ENCODE results near the gene MT1HL1. TPM values are rescaled to one million over a fixed set of nuclear protein-coding genes. Genes with fewer than 3 reads are reported as not detected.

Gene MT1HL1
- total and polyA plus RNA-seq, 4 experiments from 2014 or later, result not detected

DNA sequence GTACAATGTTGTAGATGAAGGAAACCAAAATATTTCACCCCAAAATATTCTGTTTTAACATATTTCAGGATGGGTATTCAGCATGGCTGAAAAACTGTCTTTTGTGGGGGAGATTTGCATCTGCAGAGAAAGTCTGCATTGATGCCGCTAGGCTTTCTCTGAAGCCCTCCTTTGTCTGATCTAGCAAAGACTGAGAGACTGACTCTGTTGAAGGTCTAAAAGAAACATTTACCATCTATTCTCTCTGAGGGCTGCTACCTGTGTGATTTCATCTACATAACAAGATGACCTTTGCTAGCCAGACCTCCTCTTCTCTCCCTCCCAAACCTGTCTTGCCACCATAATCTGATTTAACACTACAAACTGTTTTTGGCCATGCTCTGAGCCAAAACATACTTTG is 12.4 kb upstream of the MT1HL1 start:
- Mint-ChIP-seq H3K4me3 (no peak overlapping the region), H3K27me3 (peaks cover 1 to 2% of the 10 kb centered on the region in 2 donors), H3K9me3 (peaks cover 0 to 2% (median 0%) of the 10 kb centered on the region in 8 donors), H3K36me3 (no peaks in the 10 kb centered on the region), H3K27ac (no peak overlapping the region), H3K4me1 (no peaks in the 10 kb centered on the region)
- no peaks in the 10 kb centered on the region for H3K4me1 ChIP-seq (ENCODE audit: insufficient read depth, low read length)
- no peaks in the 10 kb centered on the region for H3K36me3 ChIP-seq (ENCODE audit: insufficient read depth, low read length)
- no peaks in the 10 kb centered on the region for H3K9me3 ChIP-seq (ENCODE audit: control insufficient read depth in 1 of 2, low read length in 2 of 2)
- H3K4me3 ChIP-seq (ENCODE audit: low read length in 2 of 2), result no peak overlapping the region
- ChIA-PET CTCF (ENCODE audit: partially characterized antibody) (no interaction called here), POLR2A (ENCODE audit: partially characterized antibody) (no interaction called here)
- DNase-seq, result no peak
- intact Hi-C loops (cut with micrococcal nuclease), result no loop called here
- no peak overlapping the region for H3K27ac ChIP-seq (ENCODE audit: low read depth, low read length)
- H3K27me3 ChIP-seq (ENCODE audit: insufficient read depth, low read length), result no peaks in the 10 kb centered on the region

DNA sequence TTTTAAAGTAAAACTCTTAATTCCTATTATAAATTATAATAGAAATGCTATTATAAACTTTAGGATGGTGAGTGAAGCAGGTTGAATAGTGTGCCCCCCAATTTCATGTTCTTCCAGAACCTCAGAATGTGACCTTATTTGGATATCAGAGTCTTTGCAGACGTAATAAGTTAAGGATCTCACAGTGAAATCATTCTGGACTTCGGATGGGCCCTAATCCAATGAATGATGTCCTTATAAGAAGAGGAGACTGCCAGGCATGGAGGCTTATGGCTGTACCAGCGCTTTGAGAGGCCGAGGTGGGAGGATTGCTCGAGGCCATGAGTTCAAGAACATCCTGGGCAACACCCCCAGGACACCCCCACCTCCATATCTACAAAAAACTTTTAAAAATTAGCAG is 9.4 kb upstream of the MT1HL1 start:
- Mint-ChIP-seq H3K4me1 (no peaks in the 10 kb centered on the region), H3K4me3 (no peak overlapping the region), H3K27ac (no peak overlapping the region), H3K27me3 (peaks cover 1 to 2% of the 10 kb centered on the region in 2 donors), H3K9me3 (peaks cover 0 to 3% (median 0%) of the 10 kb centered on the region in 8 donors), H3K36me3 (no peaks in the 10 kb centered on the region)
- CTCF ChIA-PET (ENCODE audit: partially characterized antibody), result no interaction called here
- H3K9me3 ChIP-seq (ENCODE audit: control insufficient read depth in 1 of 2, low read length in 2 of 2), result no peaks in the 10 kb centered on the region
- no peaks in the 10 kb centered on the region for H3K4me1 ChIP-seq (ENCODE audit: insufficient read depth, low read length)
- H3K4me3 ChIP-seq (ENCODE audit: low read length in 2 of 2), result no peak overlapping the region
- H3K27me3 ChIP-seq (ENCODE audit: insufficient read depth, low read length), result no peaks in the 10 kb centered on the region
- POLR2A ChIA-PET (ENCODE audit: partially characterized antibody), result no interaction called here
- H3K36me3 ChIP-seq (ENCODE audit: insufficient read depth, low read length), result no peaks in the 10 kb centered on the region
- H3K27ac ChIP-seq (ENCODE audit: low read depth, low read length), result no peak overlapping the region
- no peak for DNase-seq
- intact Hi-C loops (cut with micrococcal nuclease), result no loop called here

GRCh38 chr1:237012788-237013383 is 8.6 kb upstream of the MT1HL1 start:
- ChIA-PET POLR2A (ENCODE audit: partially characterized antibody) (no interaction called here), CTCF (ENCODE audit: partially characterized antibody) (no interaction called here)
- no peak overlapping the region for H3K4me3 Mint-ChIP-seq
- H3K27me3 Mint-ChIP-seq, result peaks cover 1 to 4% of the 10 kb centered on the region in 2 donors
- DNase-seq, result no peak
- intact Hi-C loops (cut with micrococcal nuclease), result no loop called here
- Histone ChIP-seq H3K4me1 (ENCODE audit: insufficient read depth, low read length) (no peaks in the 10 kb centered on the region), H3K27ac (ENCODE audit: low read depth, low read length) (no peak overlapping the region), H3K4me3 (ENCODE audit: low read length in 2 of 2) (no peak overlapping the region), H3K9me3 (ENCODE audit: control insufficient read depth in 1 of 2, low read length in 2 of 2) (no peaks in the 10 kb centered on the region), H3K36me3 (ENCODE audit: insufficient read depth, low read length) (no peaks in the 10 kb centered on the region), H3K27me3 (ENCODE audit: insufficient read depth, low read length) (no peaks in the 10 kb centered on the region)
- no peaks in the 10 kb centered on the region for H3K4me1 Mint-ChIP-seq
- no peaks in the 10 kb centered on the region for H3K36me3 Mint-ChIP-seq
- H3K9me3 Mint-ChIP-seq, result peaks cover 0 to 3% (median 0%) of the 10 kb centered on the region in 8 donors
- H3K27ac Mint-ChIP-seq, result no peak overlapping the region

DNA sequence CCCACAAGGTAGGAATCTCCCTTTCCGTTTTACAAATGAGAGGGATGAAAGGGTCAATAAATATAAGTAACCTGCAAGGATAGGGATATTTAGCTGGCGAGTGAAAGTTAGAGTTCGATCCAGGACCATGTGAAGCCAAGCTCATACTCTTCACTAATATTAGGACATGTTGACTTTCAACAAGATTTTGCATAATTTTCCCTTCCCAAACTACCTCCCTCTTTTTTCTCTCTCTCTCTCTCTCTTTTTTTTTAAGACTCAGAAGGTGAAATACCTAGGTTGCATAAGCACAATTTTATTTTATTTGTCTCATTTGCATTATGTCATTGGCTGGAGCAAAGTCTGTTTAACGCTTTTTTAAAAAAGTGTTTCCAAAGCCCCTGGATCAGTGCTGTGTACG is 8.1 kb upstream of the MT1HL1 start:
- DNase-seq, result no peak
- Histone ChIP-seq H3K36me3 (ENCODE audit: insufficient read depth, low read length) (no peaks in the 10 kb centered on the region), H3K27ac (ENCODE audit: low read depth, low read length) (no peak overlapping the region), H3K4me3 (ENCODE audit: low read length in 2 of 2) (no peak overlapping the region), H3K9me3 (ENCODE audit: control insufficient read depth in 1 of 2, low read length in 2 of 2) (no peaks in the 10 kb centered on the region), H3K4me1 (ENCODE audit: insufficient read depth, low read length) (no peaks in the 10 kb centered on the region), H3K27me3 (ENCODE audit: insufficient read depth, low read length) (no peaks in the 10 kb centered on the region)
- no peak overlapping the region for H3K4me3 Mint-ChIP-seq
- no peak overlapping the region for H3K27ac Mint-ChIP-seq
- H3K4me1 Mint-ChIP-seq, result no peaks in the 10 kb centered on the region
- peaks cover 0 to 3% (median 0%) of the 10 kb centered on the region in 8 donors for H3K9me3 Mint-ChIP-seq
- intact Hi-C loops (cut with micrococcal nuclease), result no loop called here
- ChIA-PET POLR2A (ENCODE audit: partially characterized antibody) (no interaction called here), CTCF (ENCODE audit: partially characterized antibody) (no interaction called here)
- H3K36me3 Mint-ChIP-seq, result no peaks in the 10 kb centered on the region
- H3K27me3 Mint-ChIP-seq, result peaks cover 1 to 4% of the 10 kb centered on the region in 2 donors

DNA sequence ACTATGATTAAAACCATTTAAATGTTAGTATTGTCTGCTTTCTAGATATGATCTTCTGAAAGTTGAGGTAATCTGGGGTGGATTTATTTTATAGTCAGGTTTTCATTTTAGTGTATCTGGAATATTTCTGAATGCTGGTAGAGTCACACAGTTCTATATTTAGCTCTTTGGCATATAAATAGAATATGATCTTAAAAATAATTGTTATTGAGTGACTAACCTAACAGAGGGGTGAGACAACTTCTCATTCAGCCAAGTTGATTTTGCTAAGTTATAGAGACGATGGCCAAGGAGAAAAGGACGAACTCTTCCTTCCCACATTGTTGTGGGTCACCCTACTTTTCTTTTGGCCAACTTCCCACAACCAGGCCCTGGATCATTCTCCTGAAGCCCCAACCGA is 7.2 kb upstream of the MT1HL1 start:
- Histone ChIP-seq H3K27me3 (ENCODE audit: insufficient read depth, low read length) (no peaks in the 10 kb centered on the region), H3K27ac (ENCODE audit: low read depth, low read length) (no peak overlapping the region), H3K4me1 (ENCODE audit: insufficient read depth, low read length) (no peaks in the 10 kb centered on the region), H3K9me3 (ENCODE audit: control insufficient read depth in 1 of 2, low read length in 2 of 2) (no peaks in the 10 kb centered on the region), H3K4me3 (ENCODE audit: low read length in 2 of 2) (no peak overlapping the region), H3K36me3 (ENCODE audit: insufficient read depth, low read length) (no peaks in the 10 kb centered on the region)
- POLR2A ChIA-PET (ENCODE audit: partially characterized antibody), result no interaction called here
- H3K36me3 Mint-ChIP-seq, result no peaks in the 10 kb centered on the region
- H3K27ac Mint-ChIP-seq, result no peak overlapping the region
- intact Hi-C loops (cut with micrococcal nuclease), result no loop called here
- DNase-seq, result no peak
- no peaks in the 10 kb centered on the region for H3K4me1 Mint-ChIP-seq
- no peak overlapping the region for H3K4me3 Mint-ChIP-seq
- H3K9me3 Mint-ChIP-seq, result peaks cover 0 to 3% (median 0%) of the 10 kb centered on the region in 8 donors
- CTCF ChIA-PET (ENCODE audit: partially characterized antibody), result no interaction called here
- H3K27me3 Mint-ChIP-seq, result peaks cover 0 to 2% of the 10 kb centered on the region in 2 donors

DNA sequence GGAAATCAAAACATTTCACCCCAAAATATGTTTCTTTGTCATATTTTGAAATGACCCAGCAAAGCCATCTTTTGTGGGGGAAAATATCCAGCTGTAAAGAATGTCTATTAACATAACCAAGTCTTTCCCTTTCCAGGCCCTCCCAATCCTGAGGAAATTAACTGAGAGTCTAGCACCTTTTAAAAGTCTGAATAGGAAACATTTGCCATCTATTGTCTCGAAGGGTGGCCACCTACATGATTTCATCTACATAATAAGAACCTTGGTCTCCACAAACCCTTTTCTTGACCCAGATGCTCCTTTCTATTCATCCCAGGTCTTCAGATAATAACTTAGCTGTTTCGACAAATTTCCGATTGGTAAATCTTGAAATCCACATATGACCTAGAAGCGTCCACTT is 5.4 kb upstream of the MT1HL1 start:
- DNase-seq, result no peak
- H3K27me3 Mint-ChIP-seq, result peaks cover 2 to 4% of the 10 kb centered on the region in 2 donors
- Histone ChIP-seq H3K27ac (ENCODE audit: low read depth, low read length) (no peak overlapping the region), H3K4me3 (ENCODE audit: low read length in 2 of 2) (no peak overlapping the region), H3K27me3 (ENCODE audit: insufficient read depth, low read length) (no peaks in the 10 kb centered on the region), H3K9me3 (ENCODE audit: control insufficient read depth in 1 of 2, low read length in 2 of 2) (no peaks in the 10 kb centered on the region), H3K36me3 (ENCODE audit: insufficient read depth, low read length) (no peaks in the 10 kb centered on the region), H3K4me1 (ENCODE audit: insufficient read depth, low read length) (no peaks in the 10 kb centered on the region)
- no peaks in the 10 kb centered on the region for H3K4me1 Mint-ChIP-seq
- H3K4me3 Mint-ChIP-seq, result no peak overlapping the region
- no peaks in the 10 kb centered on the region for H3K36me3 Mint-ChIP-seq
- ChIA-PET CTCF (ENCODE audit: partially characterized antibody) (interaction anchor here (0.6 kb wide), 1 partner anchor 27 kb away, joined by 3 read pairs; no protein-coding TSS in a partner anchor), POLR2A (ENCODE audit: partially characterized antibody) (no interaction called here)
- H3K9me3 Mint-ChIP-seq, result peaks cover 0 to 3% (median 0%) of the 10 kb centered on the region in 8 donors
- intact Hi-C loops (cut with micrococcal nuclease), result no loop called here
- H3K27ac Mint-ChIP-seq, result no peak overlapping the region

DNA sequence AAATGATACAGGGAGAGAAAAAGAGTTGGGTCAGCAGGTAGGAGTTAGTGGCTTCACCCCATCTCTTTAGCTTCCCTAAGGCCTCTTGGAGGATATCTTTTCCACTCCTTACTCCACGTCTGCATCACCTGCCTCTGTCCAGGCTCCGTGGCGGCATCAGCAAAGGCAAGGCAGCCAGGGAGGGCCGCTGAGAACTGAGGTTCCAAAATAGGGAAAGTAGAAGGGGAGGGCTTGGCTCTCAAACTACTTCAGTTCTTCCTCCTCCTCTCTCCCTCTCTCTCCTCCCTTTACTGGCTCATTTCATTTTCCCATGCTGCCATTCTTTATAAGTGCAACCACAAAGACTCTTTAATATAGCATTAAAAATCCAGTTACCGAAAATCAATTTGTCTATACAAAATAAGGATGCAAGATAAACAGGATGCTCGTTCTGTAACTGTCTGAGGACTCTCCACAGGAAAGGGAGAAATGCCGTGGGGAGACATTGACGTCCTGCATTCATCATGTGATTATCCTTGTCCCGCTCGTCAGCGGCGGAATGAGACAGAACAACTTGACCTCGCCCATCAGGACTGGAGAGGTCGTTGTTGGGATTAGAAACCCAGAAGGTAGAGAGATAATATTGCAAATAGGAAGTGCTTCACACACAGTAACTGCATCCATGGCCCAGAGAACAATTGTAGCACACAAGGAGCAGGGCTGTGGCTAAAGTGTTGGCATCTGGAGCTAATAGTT is 3.1 kb upstream of the MT1HL1 start:
- no peak overlapping the region for H3K4me3 ChIP-seq (ENCODE audit: low read length in 2 of 2)
- H3K27me3 Mint-ChIP-seq, result peaks cover 2 to 4% of the 10 kb centered on the region in 2 donors
- no peaks in the 10 kb centered on the region for H3K36me3 ChIP-seq (ENCODE audit: insufficient read depth, low read length)
- H3K4me1 ChIP-seq (ENCODE audit: insufficient read depth, low read length), result no peaks in the 10 kb centered on the region
- peaks cover 0 to 3% (median 0%) of the 10 kb centered on the region in 8 donors for H3K9me3 Mint-ChIP-seq
- H3K4me1 Mint-ChIP-seq, result no peaks in the 10 kb centered on the region
- H3K27ac Mint-ChIP-seq, result no peak overlapping the region
- intact Hi-C loops (cut with micrococcal nuclease), result no loop called here
- H3K36me3 Mint-ChIP-seq, result no peaks in the 10 kb centered on the region
- ChIA-PET CTCF (ENCODE audit: partially characterized antibody) (no interaction called here), POLR2A (ENCODE audit: partially characterized antibody) (no interaction called here)
- no peak overlapping the region for H3K27ac ChIP-seq (ENCODE audit: low read depth, low read length)
- peak overlapping the region in 1 of 8 donors; percentile 68 for H3K4me3 Mint-ChIP-seq
- H3K9me3 ChIP-seq (ENCODE audit: control insufficient read depth in 1 of 2, low read length in 2 of 2), result no peaks in the 10 kb centered on the region
- no peak for DNase-seq
- H3K27me3 ChIP-seq (ENCODE audit: insufficient read depth, low read length), result no peaks in the 10 kb centered on the region

Measured in CD4-positive, alpha-beta memory T cell (primary cell).